Endothelial cell of umbilical vein (primary cell): ENCODE results near the gene EHBP1L1. TPM values are rescaled to one million over a fixed set of nuclear protein-coding genes. Genes with fewer than 3 reads are reported as not detected.

Experiments
- BruUV-seq: library from RNA; stranded (reverse); fragments of 400-500 nt; replicated peaks from 2 replicates; lab custom pipeline; 2021; lab: Mats Ljungman, UMichigan
- CTCF ChIA-PET: fragments of 300-600, 350-600 bp; sonication (Branson Sonifier 250); formaldehyde crosslinking; loops from one replicate; lab custom pipeline; 2021; ENCODE audit warnings: antibody characterized with exemption, inconsistent platforms; lab: Charles Lee
- POLR2A ChIA-PET: fragments of 300-600, 350-600 bp; sonication (Branson Sonifier 250); formaldehyde crosslinking; loops from one replicate; lab custom pipeline; 2021; ENCODE audit warnings: antibody characterized with exemption, inconsistent platforms; lab: Charles Lee
- DNase-seq: peaks from one replicate; pipeline ENCODE4 v3.0.0-alpha.2; 2011; ENCODE audit warnings: low read depth, low spot score
- FAIRE-seq: peaks from 2 replicates; lab custom pipeline; 2011; peaks lifted over from hg19 to GRCh38; lab: Jason Lieb, UNC
- H2AFZ ChIP-seq: 2 replicates; pipeline ENCODE4 v1.6.0; 2012; ENCODE audit warnings: low read depth, low read length, control low read depth, inconsistent platforms
- H3K27ac ChIP-seq: 2 replicates; pipeline ENCODE4 v1.5.1; 2011; ENCODE audit warnings: low read depth, mild to moderate bottlenecking, control low read depth, low read length, moderate library complexity; ENCODE audit not compliant: insufficient read depth
- H3K27me3 ChIP-seq, 2 experiments: 2 replicates each; pipeline versions ENCODE4 v1.6.0 to v1.6.1; 2011; ENCODE audit warnings: low read length in 2 of 2, mixed read lengths in 1 of 2; ENCODE audit not compliant: control insufficient read depth in 2 of 2, insufficient read depth in 2 of 2
- H3K36me3 ChIP-seq, 2 experiments: 2 replicates in 1 of 2; 3 replicates in 1 of 2; pipeline ENCODE4 v1.5.1; 2011; ENCODE audit warnings: low read length in 2 of 2, mild to moderate bottlenecking in 1 of 2, moderate library complexity in 1 of 2; ENCODE audit not compliant: control insufficient read depth in 2 of 2, insufficient read depth in 2 of 2; ENCODE audit errors: extremely low read depth in 1 of 2
- H3K4me1 ChIP-seq: 3 replicates; pipeline ENCODE4 v1.5.1; 2011; ENCODE audit warnings: mild to moderate bottlenecking, low read length; ENCODE audit not compliant: control insufficient read depth, insufficient read depth; ENCODE audit errors: extremely low read depth
- H3K4me2 ChIP-seq: 2 replicates; pipeline ENCODE4 v1.6.1; 2011; ENCODE audit warnings: low read length, control low read depth, mixed read lengths; ENCODE audit not compliant: insufficient read depth
- H3K4me3 ChIP-seq, 3 experiments: fragments of 200-600 bp in 1 of 3; sonication (generic), shearing (Covaris generic) in 1 of 3; replicated peaks in 1 of 3; 2 replicates each; pipeline ENCODE4 v1.5.1; 2011 to 2016; ENCODE audit warnings: control low read depth in 3 of 3, low read length in 3 of 3, mild to moderate bottlenecking in 2 of 3, inconsistent platforms in 1 of 3, low read depth in 1 of 3, moderate library complexity in 1 of 3; ENCODE audit not compliant: insufficient read depth in 1 of 3
- H3K79me2 ChIP-seq: 2 replicates; pipeline ENCODE4 v1.6.0; 2012; ENCODE audit warnings: low read length, inconsistent platforms; ENCODE audit not compliant: control insufficient read depth, insufficient read depth
- H3K9ac ChIP-seq: replicated peaks from 2 replicates; pipeline ENCODE3; 2011; ENCODE audit warnings: low read length, control low read depth; ENCODE audit not compliant: insufficient read depth; ENCODE audit errors: extremely low read depth
- H3K9me1 ChIP-seq: replicated peaks from 3 replicates; pipeline ENCODE4 v1.6.0; 2011; ENCODE audit warnings: mild to moderate bottlenecking, low read length; ENCODE audit not compliant: control insufficient read depth, insufficient read depth; ENCODE audit errors: extremely low read depth
- H3K9me3 ChIP-seq: replicated peaks from 2 replicates; pipeline ENCODE4 v1.5.1; 2012; ENCODE audit warnings: low read length, inconsistent platforms; ENCODE audit not compliant: control insufficient read depth, insufficient read depth
- H4K20me1 ChIP-seq: replicated peaks from 2 replicates; pipeline ENCODE3; 2011; ENCODE audit warnings: mild to moderate bottlenecking, low read length; ENCODE audit not compliant: control insufficient read depth, insufficient read depth; ENCODE audit errors: extremely low read depth
- EZH2 ChIP-seq: IDR thresholded peaks from 2 replicates; pipeline ENCODE4 v1.6.1; 2012; ENCODE audit warnings: borderline replicate concordance, low read depth, mild to moderate bottlenecking, moderate library complexity, low read length, inconsistent platforms; ENCODE audit not compliant: severe bottlenecking
- FOS ChIP-seq: IDR thresholded peaks from 2 replicates; pipeline ENCODE4 v1.6.1; 2011; ENCODE audit warnings: mild to moderate bottlenecking, low read length, moderate library complexity, borderline replicate concordance; ENCODE audit not compliant: insufficient read depth
- GATA2 ChIP-seq: IDR thresholded peaks from 2 replicates; pipeline ENCODE4 v1.7.0; 2011; ENCODE audit warnings: low read depth, mild to moderate bottlenecking, moderate library complexity, mixed read lengths, low read length; ENCODE audit not compliant: insufficient read length, insufficient read depth
- JUN ChIP-seq: IDR thresholded peaks from 2 replicates; pipeline ENCODE4 v1.6.1; 2011; ENCODE audit warnings: borderline replicate concordance, low read depth; ENCODE audit not compliant: insufficient read length, insufficient read depth
- MYC ChIP-seq: IDR thresholded peaks from one replicate; pipeline ENCODE4 v1.6.1; 2011; ENCODE audit warnings: mild to moderate bottlenecking, low read depth, low read length
- POLR2A ChIP-seq: IDR thresholded peaks from 2 replicates; pipeline ENCODE4 v1.6.1; 2012; ENCODE audit warnings: low read depth, mild to moderate bottlenecking, control low read depth, low read length
- POLR2AphosphoS5 ChIP-seq: IDR thresholded peaks from 2 replicates; pipeline ENCODE4 v1.6.1; 2012; ENCODE audit warnings: low read depth, mild to moderate bottlenecking, control low read depth, low read length, moderate library complexity; ENCODE audit not compliant: insufficient read depth
- dilution Hi-C: fragments of 300-500 bp; cut with MboI; formaldehyde crosslinking; loops from one replicate; pipeline ENCODE4 v1.15.0; 2019; ENCODE audit warnings: low sequenced_read_pairs; ENCODE audit not compliant: extremely low pct_ligation_motif_present
- intact Hi-C: fragments of 100-400 bp; cut with micrococcal nuclease; formaldehyde crosslinking; loops from one replicate; pipeline ENCODE4 v1.10.0; 2022
- polyA plus RNA-seq, 4 experiments: library from polyadenylated mRNA; depleted of rRNA in 3 of 4; stranded (reverse) in 3 of 4; unstranded in 1 of 4; fragments of >200 nt; gene quantifications; 2 replicates each; pipeline versions ENCODE4 v1.2.1 to v1.2.3, GENCODE V29; 2011 to 2012; ENCODE audit warnings: missing spikeins in 1 of 4
- total RNA-seq: library from RNA; stranded (reverse); gene quantifications from 2 replicates; pipeline ENCODE4 v1.2.3, GENCODE V29; 2021
- TF ChIP-seq, protein P1 (sequence below), 2 donors: IDR thresholded peaks; 1 replicate in 1 of 2; 2 replicates in 1 of 2; pipeline ENCODE4 v1.5.1; 2011; ENCODE audit warnings: low read length in 2 of 2, mild to moderate bottlenecking in 2 of 2, moderate library complexity in 2 of 2, control low read depth in 1 of 2, inconsistent platforms in 1 of 2, low read depth in 1 of 2; ENCODE audit not compliant: insufficient read depth in 1 of 2; ENCODE audit errors: extremely low read depth in 1 of 2
- TF ChIP-seq, protein P2 (sequence below): IDR thresholded peaks from 2 replicates; pipeline ENCODE4 v1.6.1; 2011; ENCODE audit not compliant: insufficient read depth, insufficient read length

Gene EHBP1L1
- total and polyA plus RNA-seq, 2 donors (not counting 3 experiments of a cell fraction or from before 2014, with no cell fraction given): 12.7 to 19.7 TPM

DNA sequence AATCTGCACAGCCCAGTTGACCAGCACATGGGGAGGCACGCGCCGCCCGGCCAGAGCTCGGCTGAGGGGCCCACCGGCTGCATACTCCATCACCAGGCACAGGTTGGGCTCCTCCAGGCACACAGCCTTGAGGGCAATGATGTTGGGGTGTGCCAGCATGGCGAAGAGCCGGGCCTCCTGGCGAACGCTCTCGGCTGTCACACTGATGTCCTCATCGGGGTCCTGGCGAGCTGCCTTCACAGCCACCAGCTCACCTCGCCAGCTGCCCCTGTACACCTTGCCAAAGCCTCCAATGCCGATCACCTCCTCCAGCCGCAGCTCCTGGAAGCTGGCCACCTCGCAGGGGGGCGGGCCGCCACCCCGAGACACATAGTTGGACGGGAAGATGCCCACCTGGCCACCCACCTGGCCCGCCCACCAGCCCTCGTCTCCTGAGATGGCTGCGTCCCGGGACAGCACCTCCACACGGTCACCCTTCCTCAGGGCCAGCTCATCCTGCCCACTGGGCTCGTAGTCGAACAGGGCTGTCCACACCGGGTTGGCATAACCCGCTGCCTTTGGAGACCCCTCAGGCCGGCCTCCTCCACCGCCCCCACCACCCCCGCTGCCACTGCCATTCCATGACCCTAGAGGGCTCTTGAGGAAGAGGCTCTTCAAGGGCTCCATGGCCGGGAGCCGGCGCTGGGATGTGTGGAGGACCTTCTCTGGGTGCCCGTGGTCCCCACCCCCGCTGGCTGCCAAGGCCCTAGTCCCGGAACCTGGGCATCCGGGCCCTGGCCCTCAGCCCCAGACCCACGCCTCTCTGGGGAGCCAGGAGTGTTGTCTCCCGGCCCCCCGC, 37.5 kb downstream of the EHBP1L1 start:
- BruUV-seq: no TSS peak

More for the DNA sequence above, 37.5 kb downstream of the EHBP1L1 start:
- Histone ChIP-seq H3K36me3 (peaks cover 0 to 23% of the 10 kb centered on the region in 2 experiments), H3K4me2 (peak overlapping the region; percentile 88), H3K9me1 (no peaks in the 10 kb centered on the region), H4K20me1 (no peaks in the 10 kb centered on the region), H3K9ac (peak overlapping the region; percentile 69), H2AFZ (no peak overlapping the region), H3K4me1 (peaks cover 55% of the 10 kb centered on the region), H3K79me2 (peaks cover 74% of the 10 kb centered on the region), H3K4me3 (peak overlapping the region; percentile 81 to 87 (median 81)), H3K27me3 (no peaks in the 10 kb centered on the region), H3K9me3 (no peaks in the 10 kb centered on the region), H3K27ac (peak overlapping the region; percentile 88)
- DNase-seq (peak; percentile 18), FAIRE-seq (no peak)
- POLR2A ChIA-PET: interaction anchor here (1.2 kb wide), 1 partner anchor 9 kb away, joined by 4 read pairs; no protein-coding TSS in a partner anchor
- dilution Hi-C loops: no loop called here
- intact Hi-C loops: no loop called here
- no peak for TF ChIP-seq POLR2A
- no peak for TF ChIP-seq POLR2AphosphoS5
- TF ChIP-seq JUN: no peak
- TF ChIP-seq MYC: no peak
- TF ChIP-seq GATA2: no peak
- no peak for TF ChIP-seq EZH2
- no peak for TF ChIP-seq FOS
- TF ChIP-seq, protein P1, sequence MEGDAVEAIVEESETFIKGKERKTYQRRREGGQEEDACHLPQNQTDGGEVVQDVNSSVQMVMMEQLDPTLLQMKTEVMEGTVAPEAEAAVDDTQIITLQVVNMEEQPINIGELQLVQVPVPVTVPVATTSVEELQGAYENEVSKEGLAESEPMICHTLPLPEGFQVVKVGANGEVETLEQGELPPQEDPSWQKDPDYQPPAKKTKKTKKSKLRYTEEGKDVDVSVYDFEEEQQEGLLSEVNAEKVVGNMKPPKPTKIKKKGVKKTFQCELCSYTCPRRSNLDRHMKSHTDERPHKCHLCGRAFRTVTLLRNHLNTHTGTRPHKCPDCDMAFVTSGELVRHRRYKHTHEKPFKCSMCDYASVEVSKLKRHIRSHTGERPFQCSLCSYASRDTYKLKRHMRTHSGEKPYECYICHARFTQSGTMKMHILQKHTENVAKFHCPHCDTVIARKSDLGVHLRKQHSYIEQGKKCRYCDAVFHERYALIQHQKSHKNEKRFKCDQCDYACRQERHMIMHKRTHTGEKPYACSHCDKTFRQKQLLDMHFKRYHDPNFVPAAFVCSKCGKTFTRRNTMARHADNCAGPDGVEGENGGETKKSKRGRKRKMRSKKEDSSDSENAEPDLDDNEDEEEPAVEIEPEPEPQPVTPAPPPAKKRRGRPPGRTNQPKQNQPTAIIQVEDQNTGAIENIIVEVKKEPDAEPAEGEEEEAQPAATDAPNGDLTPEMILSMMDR (IDR thresholded peaks at IDR 0.05; ENCODE audit: extremely low read depth in 1 of 2, insufficient read depth in 1 of 2, low read depth in 1 of 2, low read length in 2 of 2): no peak
- TF ChIP-seq, protein P2, sequence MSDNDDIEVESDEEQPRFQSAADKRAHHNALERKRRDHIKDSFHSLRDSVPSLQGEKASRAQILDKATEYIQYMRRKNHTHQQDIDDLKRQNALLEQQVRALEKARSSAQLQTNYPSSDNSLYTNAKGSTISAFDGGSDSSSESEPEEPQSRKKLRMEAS: no peak
- CTCF ChIA-PET: interaction anchor here (1.1 to 6.2 kb wide), 4 partner anchors 18 to 43 kb away, joined by 3 to 54 read pairs (median 5); partner anchors contain the start of genes KCNK7, SIPA1 and ZNRD2
